DOHH2 (cell line): ENCODE data around the gene ZBTB45.
"Not testable (repeated sequence)": the region's sequence is repeated elsewhere in the genome, so short reads cannot be mapped to it uniquely, and the experiment has no call there.

ENCODE experiments used
- H3F3A ChIP-seq: fragments of 200-600 bp; sonication (generic), shearing (Covaris generic); 2 replicates; pipeline ENCODE4 v1.6.0; 2016; ENCODE audit warnings: antibody characterized with exemption, mild to moderate bottlenecking; ENCODE audit not compliant: control insufficient read depth, insufficient read depth
- H3K27ac ChIP-seq: fragments of 200-600 bp; sonication (generic); 2 replicates; pipeline ENCODE4 v1.5.1; 2014; ENCODE audit warnings: low read depth, mild to moderate bottlenecking, low read length, moderate library complexity
- H3K27me3 ChIP-seq: fragments of 200-600 bp; sonication (generic); 2 replicates; pipeline ENCODE4 v1.6.1; 2014; ENCODE audit warnings: mild to moderate bottlenecking, low read length, mixed read lengths; ENCODE audit not compliant: control insufficient read depth
- H3K36me3 ChIP-seq: fragments of 200-600 bp; sonication (generic); 2 replicates; pipeline ENCODE4 v1.6.1; 2014; ENCODE audit warnings: mild to moderate bottlenecking, low read length, moderate library complexity, mixed read lengths; ENCODE audit not compliant: control insufficient read depth
- H3K4me1 ChIP-seq: fragments of 200-600 bp; sonication (generic); 2 replicates; pipeline ENCODE4 v1.6.1; 2014; ENCODE audit warnings: mild to moderate bottlenecking, low read length, mixed read lengths; ENCODE audit not compliant: control insufficient read depth
- H3K4me2 ChIP-seq: fragments of 200-600 bp; sonication (generic); 2 replicates; pipeline ENCODE4 v1.6.0; 2014; ENCODE audit warnings: mild to moderate bottlenecking, low read length, moderate library complexity
- H3K4me3 ChIP-seq: fragments of 200-600 bp; sonication (generic); 2 replicates; pipeline ENCODE4 v1.5.1; 2014; ENCODE audit warnings: mild to moderate bottlenecking, low read length, mixed read lengths
- H3K79me2 ChIP-seq: fragments of 200-600 bp; sonication (generic); 2 replicates; pipeline ENCODE4 v1.6.1; 2014; ENCODE audit warnings: mild to moderate bottlenecking, low read length, mixed read lengths; ENCODE audit not compliant: control insufficient read depth
- H3K9me2 ChIP-seq: fragments of 200-600 bp; sonication (generic); replicated peaks from 2 replicates; pipeline ENCODE4 v1.6.1; 2014; ENCODE audit warnings: mild to moderate bottlenecking, low read length, mixed read lengths; ENCODE audit not compliant: control insufficient read depth
- H3K9me3 ChIP-seq: fragments of 200-600 bp; sonication (generic); 2 replicates; pipeline ENCODE4 v1.6.1; 2014; ENCODE audit warnings: antibody characterized with exemption, low read length, mixed read lengths; ENCODE audit not compliant: control insufficient read depth, insufficient read depth
- H4K20me1 ChIP-seq: fragments of 200-600 bp; sonication (generic); 2 replicates; pipeline ENCODE4 v1.6.0; 2014; ENCODE audit warnings: low read depth, mild to moderate bottlenecking, antibody characterized with exemption, low read length, moderate library complexity; ENCODE audit not compliant: control insufficient read depth, insufficient read depth
- CTCF ChIP-seq: fragments of 200-600 bp; sonication (generic); IDR thresholded peaks from one replicate; pipeline ENCODE4 v1.5.1; 2014; ENCODE audit warnings: antibody characterized with exemption, mild to moderate bottlenecking, low read depth, low read length; ENCODE audit not compliant: poor library complexity, severe bottlenecking
- EZH2phosphoT487 ChIP-seq: fragments of 200-600 bp; sonication (generic); IDR thresholded peaks from 2 replicates; pipeline ENCODE4 v1.6.1; 2017; ENCODE audit warnings: borderline replicate concordance, mild to moderate bottlenecking, antibody characterized with exemption, low read length, moderate library complexity, mixed read lengths

Gene ZBTB45

GRCh38 chr19:58511353-58512208 is 8.0 kb downstream of the ZBTB45 start, which contains the start of gene SLC27A5:
SLC27A5 (minus strand) TSS chr19:58511992; CDS start chr19:58511955, 37 bp downstream.
- peaks cover 26% of the 10 kb centered on the region for H3K4me1 ChIP-seq
- TF ChIP-seq EZH2phosphoT487 (no peak), CTCF (no peak)
- no peaks in the 10 kb centered on the region for H4K20me1 ChIP-seq
- H3K9me2 ChIP-seq, result no peaks in the 10 kb centered on the region
- peaks cover 6% of the 10 kb centered on the region; the same call in 1 of the 2 replicates for H3F3A ChIP-seq
- no peaks in the 10 kb centered on the region for H3K9me3 ChIP-seq
- peaks cover 18% of the 10 kb centered on the region for H3K36me3 ChIP-seq
- H3K4me2 ChIP-seq, result no peak within 1 kb of the TSS
- peaks cover 27% of the 10 kb centered on the region for H3K79me2 ChIP-seq
- H3K27me3 ChIP-seq, result no peaks in the 10 kb centered on the region
- H3K27ac ChIP-seq, result no peak within 1 kb of the TSS
- H3K4me3 ChIP-seq, result no peak within 1 kb of the TSS

- Histone ChIP-seq H3K27ac (no peak overlapping the region), H3K9me2 (no peaks in the 10 kb centered on the region), H3K4me2 (no peak overlapping the region), H3K9me3 (no peaks in the 10 kb centered on the region), H3K36me3 (peaks cover 5% of the 10 kb centered on the region), H4K20me1 (no peaks in the 10 kb centered on the region), H3F3A (0 out of 2 replicates have a peak, but pooled peaks cover under 1% of the 10 kb centered on the region), H3K4me1 (peaks cover 16% of the 10 kb centered on the region), H3K79me2 (peaks cover 14% of the 10 kb centered on the region), H3K4me3 (no peak overlapping the region), H3K27me3 (no peaks in the 10 kb centered on the region)
- no peak for TF ChIP-seq CTCF
- no peak for TF ChIP-seq EZH2phosphoT487
Measured at GRCh38 chr19:58510084-58510862, 9.3 kb downstream of the ZBTB45 start.

- TF ChIP-seq EZH2phosphoT487 (no peak), CTCF (no peak)
- H4K20me1 ChIP-seq, result no peaks in the 10 kb centered on the region
- peaks cover 11% of the 10 kb centered on the region for H3K4me1 ChIP-seq
- peaks cover 8% of the 10 kb centered on the region for H3K79me2 ChIP-seq
- H3K9me3 ChIP-seq, result no peaks in the 10 kb centered on the region
- H3K9me2 ChIP-seq, result no peaks in the 10 kb centered on the region
- no peak overlapping the region for H3K4me3 ChIP-seq
- H3F3A ChIP-seq, result no peaks in the 10 kb centered on the region
- peaks cover 4% of the 10 kb centered on the region for H3K36me3 ChIP-seq
- H3K4me2 ChIP-seq, result no peak overlapping the region
- H3K27me3 ChIP-seq, result no peaks in the 10 kb centered on the region
- no peak overlapping the region for H3K27ac ChIP-seq
Measured at GRCh38 chr19:58509731-58510083, 9.9 kb downstream of the ZBTB45 start.

- H3K79me2 ChIP-seq, H4K20me1 ChIP-seq: not testable (repeated sequence)
Measured at GRCh38 chr19:58507602-58508223, 11.9 kb downstream of the ZBTB45 start.

More at GRCh38 chr19:58507602-58508223, 11.9 kb downstream of the ZBTB45 start:
- H3F3A ChIP-seq, H3K4me2 ChIP-seq, H3K27me3 ChIP-seq, H3K27ac ChIP-seq, H3K4me3 ChIP-seq, H3K36me3 ChIP-seq, H3K9me2 ChIP-seq, H3K4me1 ChIP-seq, H3K9me3 ChIP-seq: not testable (repeated sequence)
